GM18520 (cell line): ENCODE measurements around the gene GPR84.

Source experiments
- ATAC-seq: cut with Tn5 transposase; IDR thresholded peaks from one replicate; pipeline ENCODE4 v1.9.1; 2021; ENCODE audit not compliant: unreplicated experiment

Gene GPR84

GRCh38 chr12:54392485-54393206 lies 28.4 kb upstream of the GPR84 start:
- ATAC-seq: no peak

DNA sequence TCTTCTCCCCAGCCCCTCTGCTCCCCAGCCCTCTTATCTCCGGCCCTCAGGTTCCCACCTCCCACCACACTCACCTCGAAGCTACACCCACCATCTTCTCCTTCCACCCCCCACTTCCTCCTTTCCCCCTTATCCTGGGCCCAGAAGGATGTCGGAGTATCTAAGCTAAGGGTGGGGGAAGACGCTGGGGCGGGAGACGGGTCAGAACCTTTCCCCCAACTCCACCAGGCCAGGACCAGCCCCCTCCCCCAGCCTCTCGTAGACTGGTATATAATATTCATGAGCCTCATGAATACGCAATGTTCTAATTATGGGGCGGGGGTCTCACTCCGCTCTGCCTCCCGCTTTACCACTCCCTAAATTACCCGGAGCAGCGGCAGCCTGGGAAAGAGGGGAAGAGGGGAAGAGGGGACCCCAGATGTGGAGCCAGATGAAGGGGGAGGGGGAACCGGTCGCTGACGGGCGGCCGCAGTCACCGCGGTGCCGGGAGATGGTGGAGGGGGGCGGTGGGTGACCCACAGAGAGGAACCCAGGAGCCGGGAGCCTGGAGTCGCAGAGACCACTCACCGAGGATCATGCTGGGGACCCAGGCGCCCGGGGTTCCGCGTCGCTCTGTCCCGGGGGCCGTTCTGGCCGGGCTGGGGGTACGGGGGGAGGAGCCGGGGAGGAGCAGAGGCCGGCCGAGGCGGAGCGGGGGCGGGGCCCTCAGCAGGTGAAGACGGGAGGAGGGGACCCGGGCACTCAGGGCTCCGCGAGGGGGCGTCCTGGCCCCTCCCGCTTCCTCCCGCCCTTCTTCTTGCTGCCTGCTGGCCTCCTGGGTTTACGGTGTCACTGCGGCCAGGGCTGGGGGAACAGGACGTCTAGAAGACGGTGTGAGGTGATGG lies 26.6 kb upstream of the GPR84 start:
- no peak for ATAC-seq

DNA sequence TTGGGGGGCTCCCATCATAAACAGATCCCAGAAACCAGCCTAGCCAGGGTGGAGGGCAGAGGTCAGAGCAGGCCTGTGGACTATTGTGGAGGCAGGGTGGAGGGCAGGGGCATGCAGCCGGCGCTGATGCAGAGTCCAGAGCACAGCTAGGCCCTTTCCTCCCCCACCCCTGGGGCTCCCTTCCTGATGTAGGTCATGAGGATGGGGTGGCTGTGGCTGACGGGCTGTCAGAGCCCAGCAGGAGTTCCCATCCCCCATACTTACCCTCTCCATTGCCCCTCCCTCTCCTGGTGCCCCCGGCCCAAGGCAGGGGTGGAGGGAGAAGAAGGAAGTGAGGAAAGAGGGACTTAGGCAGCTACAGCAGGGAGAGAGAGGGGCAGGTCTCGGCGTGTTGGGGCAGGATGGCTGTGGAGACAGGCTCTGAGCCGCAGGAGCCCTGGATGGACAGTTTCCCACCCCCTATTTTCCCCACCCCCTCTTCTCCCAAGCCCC lies 25.9 kb upstream of the GPR84 start:
- ATAC-seq: no peak

- ATAC-seq: no peak
These were observed 25.4 kb upstream of the GPR84 start for GRCh38 chr12:54389607-54390175.

DNA sequence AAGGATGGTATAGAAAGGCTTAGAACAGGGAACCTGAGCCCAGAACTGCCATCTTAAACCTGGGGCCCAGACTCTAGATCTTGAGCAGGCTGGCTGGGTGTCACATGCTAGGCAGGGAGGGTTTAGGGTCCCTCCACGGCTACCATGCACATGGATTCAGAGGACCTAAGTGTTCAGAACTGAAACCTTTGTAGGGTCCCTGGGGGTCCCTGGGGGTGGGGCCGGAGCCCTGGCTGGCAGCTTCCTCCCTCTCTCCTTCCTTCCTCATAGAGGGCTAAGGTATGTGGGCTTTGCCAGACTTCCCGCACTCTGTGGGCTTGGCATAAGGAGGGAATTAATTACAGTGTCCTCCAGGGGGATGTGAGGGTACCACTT lies 24.8 kb upstream of the GPR84 start:
- no peak for ATAC-seq

DNA sequence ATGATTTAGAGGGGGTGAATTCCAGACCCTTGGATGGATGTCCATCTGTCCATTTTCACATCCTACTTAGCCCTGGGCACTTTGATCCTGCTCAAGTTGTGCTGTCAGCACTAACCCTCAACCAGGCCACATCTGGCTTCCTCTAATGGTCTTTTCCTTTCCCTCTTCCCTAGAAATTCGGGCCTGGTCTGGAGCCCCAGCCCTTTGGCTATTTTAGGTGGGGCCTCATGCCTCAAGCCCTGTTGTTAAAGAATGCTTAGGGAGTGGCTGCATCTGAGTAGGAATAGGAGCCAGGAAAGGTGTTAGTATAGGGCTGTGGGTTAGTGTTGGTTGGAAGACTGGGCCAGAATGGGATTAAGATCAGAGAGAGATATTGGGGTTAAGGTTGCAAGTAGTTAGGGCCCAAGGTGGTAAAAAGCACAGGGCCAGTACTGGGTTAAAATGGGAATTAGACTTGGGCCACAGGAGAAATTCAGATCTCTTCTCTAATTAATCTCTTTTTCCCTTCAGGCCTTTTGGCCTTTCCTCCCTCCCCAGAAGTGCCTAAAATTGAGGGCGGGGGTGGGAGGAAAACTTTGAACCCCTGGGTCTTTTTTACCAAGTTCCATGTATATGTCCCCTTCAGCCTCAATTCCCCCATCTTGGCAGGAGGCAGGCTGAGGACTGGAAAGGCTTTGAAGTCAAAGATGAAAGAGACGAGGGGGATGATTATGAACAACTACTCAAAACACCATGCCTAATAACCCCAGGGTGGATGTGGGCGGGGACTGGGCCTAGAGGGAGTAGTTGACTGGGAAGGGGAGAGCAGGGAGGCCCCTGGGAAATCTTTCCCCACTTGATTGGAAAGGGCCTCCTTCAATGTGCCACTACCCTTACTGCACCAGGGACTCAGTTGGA lies 24.2 kb upstream of the GPR84 start:
- ATAC-seq: no peak

DNA sequence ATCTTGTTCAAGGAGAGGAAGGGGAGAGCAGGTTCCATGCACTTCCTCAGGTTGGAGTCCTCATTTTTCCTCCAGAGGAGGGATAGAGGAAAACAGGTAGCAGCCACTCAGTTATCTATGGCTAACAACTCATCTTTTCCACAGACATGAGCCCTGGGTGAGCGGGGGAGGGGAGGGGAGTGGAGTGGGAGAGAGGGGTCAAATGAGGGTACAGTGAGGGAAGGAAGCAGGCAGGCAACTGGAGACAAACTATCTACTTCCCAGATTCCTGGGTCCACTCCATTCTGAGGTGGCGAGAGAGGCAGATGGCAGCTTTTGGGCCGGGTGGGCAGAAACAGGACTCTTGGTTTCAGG lies 22.8 kb upstream of the GPR84 start:
- no peak for ATAC-seq

DNA sequence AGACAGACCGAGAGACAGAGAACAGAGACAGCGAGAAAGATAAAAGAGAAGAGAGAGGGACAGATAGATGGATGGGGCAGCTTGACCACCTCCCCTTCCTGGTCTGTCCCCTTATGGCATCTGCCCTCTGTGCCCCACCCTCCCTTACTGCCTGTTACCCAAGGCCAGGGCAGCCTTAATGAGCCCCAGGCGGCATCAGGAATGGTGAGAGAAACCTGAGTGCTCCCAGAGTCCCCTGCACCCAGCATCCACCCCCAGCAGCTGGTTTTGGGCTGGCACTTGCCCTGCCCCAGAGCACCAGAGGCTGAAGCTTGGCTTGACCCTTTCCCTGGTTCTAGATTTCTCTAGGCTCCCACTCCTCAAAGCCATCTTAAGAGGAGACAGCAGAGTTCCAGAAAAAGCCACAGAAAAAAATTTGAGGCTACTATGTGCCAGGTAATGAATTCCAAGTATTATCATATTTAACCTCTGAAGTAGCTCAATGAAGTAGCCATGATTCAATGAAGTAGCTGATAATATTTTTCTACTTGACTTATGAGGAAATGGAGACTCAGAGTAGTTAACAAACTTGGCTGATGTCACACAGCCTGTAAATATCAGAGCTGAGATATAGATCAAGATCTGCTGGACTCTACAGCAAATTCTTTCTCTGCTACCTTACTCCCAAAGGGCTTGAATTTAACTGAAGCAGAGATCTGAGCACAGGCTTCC lies 22.3 kb upstream of the GPR84 start:
- ATAC-seq: no peak

DNA sequence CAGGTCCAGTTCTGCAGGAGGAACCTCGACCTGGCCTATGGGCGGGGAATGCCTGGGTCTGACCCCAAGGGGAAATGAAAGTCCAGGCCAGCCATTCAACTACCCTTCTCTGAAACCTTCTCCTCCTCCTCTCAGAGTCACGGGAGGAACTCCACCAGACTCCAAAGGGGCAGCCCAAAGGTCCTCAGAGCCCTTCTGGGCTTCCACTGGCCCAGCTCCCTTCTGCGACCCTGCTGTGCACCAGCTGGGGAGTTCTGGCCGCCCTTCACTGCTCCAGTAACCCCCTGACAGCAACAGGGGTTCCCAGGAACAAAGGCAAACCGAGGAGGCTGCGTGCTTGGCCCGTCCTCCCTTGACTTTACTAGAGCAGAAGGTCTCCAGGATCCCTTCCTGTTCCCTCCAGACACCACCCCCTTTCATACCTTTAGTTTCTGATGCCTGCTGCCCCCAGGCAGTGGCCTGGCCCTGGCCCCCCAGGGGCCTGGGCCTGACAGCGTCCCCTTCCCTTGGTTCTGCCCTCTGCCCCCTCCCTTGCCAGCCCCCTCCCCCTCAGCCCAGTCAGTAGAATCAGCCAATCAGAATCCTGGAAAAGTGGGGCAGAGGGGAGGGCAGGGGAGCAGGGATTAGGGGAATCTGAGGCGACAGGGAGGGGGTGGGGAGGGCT lies 21.1 kb upstream of the GPR84 start:
- ATAC-seq: no peak

DNA sequence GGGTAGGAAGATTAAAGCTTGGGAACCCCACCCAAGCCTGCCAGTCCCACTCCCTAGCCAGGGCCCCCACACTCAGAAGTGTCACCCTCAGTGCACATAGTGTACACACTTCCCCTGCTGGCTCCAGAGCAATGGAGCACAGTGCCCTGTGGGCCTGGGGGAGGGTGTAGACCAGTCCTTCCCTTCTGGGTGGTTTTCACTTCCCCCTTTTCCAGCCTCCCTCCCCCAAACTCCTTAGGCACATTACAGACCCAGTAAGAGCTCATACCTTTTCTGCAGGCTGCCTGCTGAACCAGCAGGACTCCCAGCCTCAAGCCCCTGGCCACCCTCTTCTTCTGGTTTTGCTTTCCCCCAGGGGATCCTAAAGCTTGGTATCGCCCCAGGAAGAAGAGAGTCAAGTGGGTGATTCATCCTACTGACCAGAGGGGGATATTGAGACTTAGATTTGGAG lies 20.3 kb upstream of the GPR84 start, which contains the start of gene ZNF385A:
TSS of gene ZNF385A (minus strand) at position 143 of the 451 bp plus-strand sequence. CDS start 219 bp downstream, outside the sequence.
- no peak for ATAC-seq

GRCh38 chr12:54383041-54383609 lies 18.8 kb upstream of the GPR84 start:
- no peak for ATAC-seq

DNA sequence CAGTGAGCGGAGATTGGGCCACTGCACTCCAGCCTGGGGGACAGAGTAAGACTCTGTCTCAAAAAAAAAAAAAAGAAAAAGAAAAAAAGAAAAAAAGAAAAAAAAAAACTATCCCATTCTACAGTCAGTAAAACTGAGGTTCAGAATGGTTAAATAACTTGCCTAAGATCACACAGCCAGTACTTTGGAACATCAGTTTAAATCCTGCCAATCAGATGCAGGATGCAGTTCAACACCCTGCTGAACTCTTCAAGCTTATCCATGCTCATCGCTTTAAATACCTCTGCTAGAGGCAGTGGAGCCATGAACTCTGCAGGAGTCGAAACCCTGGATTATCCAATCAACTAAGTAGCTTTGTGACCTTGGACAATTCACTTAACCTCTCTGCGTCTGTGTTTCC lies 16.9 kb upstream of the GPR84 start:
- ATAC-seq: no peak

DNA sequence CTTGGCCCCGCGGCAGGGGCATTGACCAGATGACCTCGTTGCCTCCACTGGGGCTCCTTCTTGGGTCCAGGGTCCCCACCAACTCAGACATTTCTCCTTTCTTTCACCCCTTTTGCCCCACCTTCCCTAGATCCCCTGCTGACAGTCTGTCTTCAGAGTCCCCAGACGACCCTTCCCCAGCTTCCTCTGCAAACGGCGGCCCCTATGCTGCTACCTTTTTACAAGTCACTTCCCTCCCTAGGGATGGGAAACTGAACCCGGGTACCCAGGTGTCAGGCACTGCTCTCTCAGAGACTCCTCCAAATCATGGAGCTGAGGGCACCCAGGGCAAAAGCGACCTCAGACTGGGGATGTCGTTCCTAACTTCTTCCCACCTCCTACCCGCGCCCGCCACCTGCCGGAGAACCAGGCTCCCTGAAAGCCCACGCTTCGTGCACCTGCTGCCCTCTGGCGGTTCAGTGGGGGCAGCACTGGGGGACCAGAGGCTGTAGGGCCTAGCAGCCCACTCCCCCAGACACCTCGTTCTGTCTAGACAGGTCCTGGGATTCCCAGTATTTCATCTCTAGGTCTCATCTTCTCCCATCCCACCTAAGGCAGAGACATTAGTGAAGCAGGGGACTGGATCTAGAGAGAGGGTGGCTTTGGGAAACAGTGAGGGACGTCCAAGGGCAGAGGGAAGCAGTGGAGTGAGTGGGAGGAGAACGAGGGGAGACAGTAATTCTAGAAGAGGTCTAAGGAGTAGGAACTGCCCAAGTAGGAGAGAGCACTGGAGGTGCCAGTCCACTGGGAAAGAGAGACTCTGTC lies 15.3 kb upstream of the GPR84 start:
- peak; percentile 46 for ATAC-seq

DNA sequence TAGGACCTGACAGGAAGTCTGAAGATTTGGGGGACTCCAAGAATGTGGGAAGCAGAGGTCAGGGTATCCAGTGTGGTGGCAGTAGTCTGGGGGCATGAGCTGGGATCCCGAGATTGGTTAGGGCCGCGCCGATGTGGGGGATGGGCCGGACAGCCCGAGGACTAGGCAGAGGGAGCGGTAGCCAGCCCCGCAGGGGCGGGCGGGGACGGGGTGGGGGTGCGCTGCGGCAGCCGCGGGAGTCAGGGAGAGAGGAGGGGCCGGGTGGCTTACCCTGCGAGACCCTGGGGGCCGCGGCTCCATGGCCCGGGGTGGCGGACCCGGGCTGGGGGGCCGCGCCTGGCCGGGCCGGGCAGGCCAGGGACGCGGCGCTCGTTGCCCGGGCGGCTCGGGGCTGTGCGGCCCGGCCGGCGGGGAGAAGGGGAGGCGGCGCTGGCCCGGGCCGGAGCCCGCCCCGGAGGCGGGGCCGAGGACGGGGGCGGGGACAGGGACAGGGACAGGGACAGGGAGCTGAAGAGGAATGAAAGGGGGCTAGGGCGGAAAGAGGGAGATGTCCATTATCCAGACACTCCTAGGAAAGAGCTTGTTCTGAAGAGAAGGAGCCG lies 14.6 kb upstream of the GPR84 start:
- no peak for ATAC-seq

- ATAC-seq: no peak
These were observed 13.7 kb upstream of the GPR84 start for GRCh38 chr12:54377797-54378515.

GRCh38 chr12:54377007-54377406 lies 12.7 kb upstream of the GPR84 start:
- no peak for ATAC-seq

GRCh38 chr12:54376596-54376995 lies 12.3 kb upstream of the GPR84 start:
- no peak for ATAC-seq

DNA sequence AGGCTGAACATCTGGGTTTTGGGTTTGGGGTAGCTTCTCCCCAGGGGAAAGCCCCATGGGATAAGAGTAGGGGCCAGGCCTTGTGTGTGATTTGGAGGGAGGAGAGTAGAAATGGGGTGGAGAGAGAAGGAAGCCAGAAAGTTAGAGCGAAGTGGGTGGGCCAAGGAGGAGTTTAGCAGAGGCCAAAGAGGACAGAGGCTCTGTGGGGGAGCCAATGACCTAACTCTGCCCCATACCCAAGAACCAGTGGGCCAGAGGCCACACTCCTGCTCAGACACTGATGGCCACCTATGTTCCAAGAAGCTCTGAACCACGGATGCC lies 10.9 kb upstream of the GPR84 start:
- no peak for ATAC-seq
